Measurements from ENCODE around the gene TREML1. TPM values are rescaled to one million over a fixed set of nuclear protein-coding genes. Genes with fewer than 3 reads are reported as not detected.

Gene TREML1
- total and polyA plus RNA-seq, 4 donors: 0.08 to 4.5 (median 0.12) TPM; not detected in 1

GRCh38 chr6:41156001-41156400 lies 1.9 kb upstream of the TREML1 start (continued):
- TF ChIP-seq EGR1 (IDR thresholded peaks at IDR 0.05; ENCODE audit: low read depth in 2 of 2) (no peak), HNF4G (IDR thresholded peaks at IDR 0.05) (no peak), TAF1 (conservative IDR thresholded peaks at IDR 0.05) (no peak)

- Histone ChIP-seq H3K27me3 (ENCODE audit: control insufficient read depth in 4 of 4, insufficient read depth in 4 of 4, low read length in 3 of 4) (no peaks in the 10 kb centered on the region), H3K9me3 (ENCODE audit: control insufficient read depth in 4 of 4, low read length in 3 of 4) (no peaks in the 10 kb centered on the region), H3K4me3 (ENCODE audit: low read depth in 1 of 3, low read length in 3 of 3) (no peak overlapping the region), H3K4me1 (ENCODE audit: control insufficient read depth in 4 of 4, insufficient read depth in 4 of 4, low read length in 3 of 4) (no peaks in the 10 kb centered on the region), H3K36me3 (ENCODE audit: control insufficient read depth in 4 of 4, insufficient read depth in 3 of 4, low read depth in 1 of 4, low read length in 3 of 4) (no peaks in the 10 kb centered on the region), H3K9ac (ENCODE audit: low read depth in 1 of 2, low read length in 2 of 2) (no peak overlapping the region), H3K27ac (ENCODE audit: low read depth in 1 of 2, low read length in 2 of 2) (no peak overlapping the region)
- WGBS: 43% methylated on average over 7 of the region's 7 CpGs
- TF ChIP-seq ATF3 (IDR thresholded peaks at IDR 0.05) (no peak), MAX (IDR thresholded peaks at IDR 0.05) (no peak), HNF4A (conservative IDR thresholded peaks at IDR 0.05) (no peak), RXRA (IDR thresholded peaks at IDR 0.05) (no peak), CTCF (IDR thresholded peaks at IDR 0.05; ENCODE audit: low read depth, low read length, missing input control) (no peak), YY1 (IDR thresholded peaks at IDR 0.05) (no peak), GABPA (IDR thresholded peaks at IDR 0.05 in 1 of 2, conservative IDR thresholded peaks at IDR 0.05 in 1 of 2) (no peak), ZBTB33 (IDR thresholded peaks at IDR 0.05) (no peak), HNF4G (IDR thresholded peaks at IDR 0.05) (no peak), TAF1 (conservative IDR thresholded peaks at IDR 0.05) (no peak), FOXA1 (IDR thresholded peaks at IDR 0.05) (no peak), FOXA2 (IDR thresholded peaks at IDR 0.05) (no peak)
- DNase-seq (ENCODE audit: low spot score): no peak
Measured at GRCh38 chr6:41155132-41155805, 1.1 kb upstream of the TREML1 start.

- Histone ChIP-seq H3K27ac (ENCODE audit: low read depth in 1 of 2, low read length in 2 of 2) (no peak overlapping the region), H3K9me3 (ENCODE audit: control insufficient read depth in 4 of 4, low read length in 3 of 4) (no peaks in the 10 kb centered on the region), H3K4me3 (ENCODE audit: low read depth in 1 of 3, low read length in 3 of 3) (no peak overlapping the region), H3K4me1 (ENCODE audit: control insufficient read depth in 4 of 4, insufficient read depth in 4 of 4, low read length in 3 of 4) (no peaks in the 10 kb centered on the region), H3K36me3 (ENCODE audit: control insufficient read depth in 4 of 4, insufficient read depth in 3 of 4, low read depth in 1 of 4, low read length in 3 of 4) (peaks cover 0 to 2% (median 0%) of the 10 kb centered on the region in 4 donors), H3K27me3 (ENCODE audit: control insufficient read depth in 4 of 4, insufficient read depth in 4 of 4, low read length in 3 of 4) (no peaks in the 10 kb centered on the region), H3K9ac (ENCODE audit: low read depth in 1 of 2, low read length in 2 of 2) (no peak overlapping the region)
- TF ChIP-seq RAD21 (IDR thresholded peaks at IDR 0.05) (no peak), HNF4G (IDR thresholded peaks at IDR 0.05) (no peak), ATF3 (IDR thresholded peaks at IDR 0.05) (no peak), NR2F2 (IDR thresholded peaks at IDR 0.05) (no peak)
- no peak for DNase-seq (ENCODE audit: low spot score)
- WGBS: 86% methylated on average over 4 of the region's 4 CpGs
Measured at GRCh38 chr6:41153451-41153850, 696 bp downstream of the TREML1 start.

Data from liver (tissue), 9 donors.